Liver (tissue), 9 donors: ENCODE results near the gene PNMA8C. TPM values are rescaled to one million over a fixed set of nuclear protein-coding genes. Genes with fewer than 3 reads are reported as not detected.

Experiments used
- DNase-seq: peaks from one replicate; pipeline ENCODE4 v3.0.0-alpha.2; 2017; ENCODE audit warnings: low spot score
- H3K27ac ChIP-seq, 2 donors: one replicate each; pipeline ENCODE4 v1.7.0; 2013; ENCODE audit warnings: inconsistent platforms in 2 of 2, low read length in 2 of 2, control low read depth in 1 of 2, low read depth in 1 of 2, mild to moderate bottlenecking in 1 of 2
- H3K27me3 ChIP-seq, 4 donors: one replicate each; pipeline versions ENCODE4 v1.6.1 to v1.7.0; 2013; ENCODE audit warnings: low read length in 3 of 4, inconsistent platforms in 1 of 4, mild to moderate bottlenecking in 1 of 4, moderate library complexity in 1 of 4; ENCODE audit not compliant: control insufficient read depth in 4 of 4, insufficient read depth in 4 of 4
- H3K36me3 ChIP-seq, 4 donors: one replicate each; pipeline versions ENCODE4 v1.6.1 to v1.7.0; 2013; ENCODE audit warnings: low read length in 3 of 4, mild to moderate bottlenecking in 3 of 4, low read depth in 1 of 4, moderate library complexity in 1 of 4; ENCODE audit not compliant: control insufficient read depth in 4 of 4, insufficient read depth in 3 of 4
- H3K4me1 ChIP-seq, 4 donors: one replicate each; pipeline versions ENCODE4 v1.6.1 to v1.7.0; 2013; ENCODE audit warnings: low read length in 3 of 4, mild to moderate bottlenecking in 3 of 4, moderate library complexity in 1 of 4; ENCODE audit not compliant: control insufficient read depth in 4 of 4, insufficient read depth in 4 of 4
- H3K4me3 ChIP-seq, 3 donors: one replicate each; pipeline versions ENCODE4 v1.6.1 to v1.7.0; 2013; ENCODE audit warnings: low read length in 3 of 3, control low read depth in 1 of 3, low read depth in 1 of 3, mild to moderate bottlenecking in 1 of 3
- H3K9ac ChIP-seq, 2 donors: one replicate each; pipeline ENCODE4 v1.7.0; 2013; ENCODE audit warnings: low read length in 2 of 2, mild to moderate bottlenecking in 2 of 2, moderate library complexity in 2 of 2, control low read depth in 1 of 2, low read depth in 1 of 2
- H3K9me3 ChIP-seq, 4 donors: one replicate each; pipeline versions ENCODE4 v1.6.1 to v1.7.0; 2013; ENCODE audit warnings: low read length in 3 of 4; ENCODE audit not compliant: control insufficient read depth in 4 of 4
- EGR1 ChIP-seq, 2 donors: IDR thresholded peaks; 2 replicates each; pipeline ENCODE4 v1.6.1; 2016 to 2018; ENCODE audit warnings: antibody characterized with exemption in 2 of 2, low read depth in 2 of 2
- FOXA1 ChIP-seq: IDR thresholded peaks from 2 replicates; pipeline ENCODE4 v1.6.1; 2016; ENCODE audit warnings: antibody characterized with exemption
- FOXA2 ChIP-seq: IDR thresholded peaks from 2 replicates; pipeline ENCODE4 v1.6.1; 2016; ENCODE audit warnings: antibody characterized with exemption
- GABPA ChIP-seq, 2 donors: IDR thresholded peaks in 1 of 2; conservative IDR thresholded peaks in 1 of 2; 2 replicates each; pipeline ENCODE4 v1.6.1; 2016; ENCODE audit warnings: antibody characterized with exemption in 2 of 2, mild to moderate bottlenecking in 1 of 2, moderate library complexity in 1 of 2
- HNF4A ChIP-seq, 2 donors: conservative IDR thresholded peaks; 2 replicates each; pipeline ENCODE4 v1.6.1; 2016; ENCODE audit warnings: antibody characterized with exemption in 2 of 2, mild to moderate bottlenecking in 2 of 2
- HNF4G ChIP-seq: IDR thresholded peaks from 2 replicates; pipeline ENCODE4 v1.6.1; 2016; ENCODE audit warnings: antibody characterized with exemption
- JUND ChIP-seq, 2 donors: IDR thresholded peaks; 2 replicates each; pipeline ENCODE4 v1.6.1; 2016; ENCODE audit warnings: antibody characterized with exemption in 2 of 2
- NR2F2 ChIP-seq: IDR thresholded peaks from 2 replicates; pipeline ENCODE4 v1.6.1; 2016; ENCODE audit warnings: antibody characterized with exemption
- RAD21 ChIP-seq, 2 donors: IDR thresholded peaks; 2 replicates each; pipeline ENCODE4 v1.6.1; 2016; ENCODE audit warnings: antibody characterized with exemption in 2 of 2, mild to moderate bottlenecking in 2 of 2
- REST ChIP-seq: IDR thresholded peaks from 2 replicates; pipeline ENCODE4 v1.6.1; 2016; ENCODE audit warnings: antibody characterized with exemption, mild to moderate bottlenecking
- RXRA ChIP-seq, 2 donors: IDR thresholded peaks; 2 replicates each; pipeline ENCODE4 v1.6.1; 2017 to 2018; ENCODE audit warnings: antibody characterized with exemption in 2 of 2, mild to moderate bottlenecking in 1 of 2
- SP1 ChIP-seq: IDR thresholded peaks from 2 replicates; pipeline ENCODE4 v1.6.1; 2018; ENCODE audit warnings: antibody characterized with exemption, mild to moderate bottlenecking
- TAF1 ChIP-seq: conservative IDR thresholded peaks from 2 replicates; pipeline ENCODE4 v1.6.1; 2016; ENCODE audit warnings: antibody characterized with exemption, mild to moderate bottlenecking
- YY1 ChIP-seq: IDR thresholded peaks from 2 replicates; pipeline ENCODE4 v1.6.1; 2016; ENCODE audit warnings: antibody characterized with exemption, mild to moderate bottlenecking
- WGBS: extraction: QIAGEN DNeasy Blood & Tissue Kit; methylation state at CpG from one replicate; pipeline ENCODE4 v1.1.7; 2013; 5-methylcytosine and 5-hydroxymethylcytosine counted together
- polyA plus RNA-seq, 2 donors: library from polyadenylated mRNA; stranded (reverse) in 1 of 2; unstranded in 1 of 2; fragments of 200-250 nt in 1 of 2; fragments of >200 nt in 1 of 2; fragmentation: Nextera tagmentation in 1 of 2; extraction: Ambion mirVana in 1 of 2; gene quantifications; one replicate each; pipeline versions ENCODE4 v1.2.1 to v1.2.3, GENCODE V29; 2013 to 2015
- total RNA-seq, 2 donors: library from RNA; depleted of rRNA; stranded (reverse); fragments of >200 nt; gene quantifications; one replicate each; pipeline ENCODE4 v1.2.3, GENCODE V29; 2014
- TF ChIP-seq, protein P1 (sequence below): IDR thresholded peaks from 2 replicates; pipeline ENCODE4 v1.6.1; 2016; ENCODE audit warnings: antibody characterized with exemption
- TF ChIP-seq, protein P2 (sequence below): IDR thresholded peaks from 2 replicates; pipeline ENCODE4 v1.6.1; 2016; ENCODE audit warnings: antibody characterized with exemption
- TF ChIP-seq, protein P3 (sequence below): IDR thresholded peaks from 2 replicates; pipeline ENCODE4 v1.6.1; 2016; ENCODE audit warnings: antibody characterized with exemption
- TF ChIP-seq, protein P4 (sequence below): fragments of 150-350 bp; IDR thresholded peaks from 2 replicates; pipeline ENCODE4 v1.5.1; 2017; ENCODE audit warnings: improper control_type of control experiment, low read depth, low read length; ENCODE audit not compliant: missing input control
- donor health status: healthy.
- donor health status: healthy.
- donor health status: healthy.
- donor health status: healthy.
- donor health status: healthy.

PNMA8C gene
- total and polyA plus RNA-seq, 4 donors = under 0.01 TPM; not detected in 3

DNA sequence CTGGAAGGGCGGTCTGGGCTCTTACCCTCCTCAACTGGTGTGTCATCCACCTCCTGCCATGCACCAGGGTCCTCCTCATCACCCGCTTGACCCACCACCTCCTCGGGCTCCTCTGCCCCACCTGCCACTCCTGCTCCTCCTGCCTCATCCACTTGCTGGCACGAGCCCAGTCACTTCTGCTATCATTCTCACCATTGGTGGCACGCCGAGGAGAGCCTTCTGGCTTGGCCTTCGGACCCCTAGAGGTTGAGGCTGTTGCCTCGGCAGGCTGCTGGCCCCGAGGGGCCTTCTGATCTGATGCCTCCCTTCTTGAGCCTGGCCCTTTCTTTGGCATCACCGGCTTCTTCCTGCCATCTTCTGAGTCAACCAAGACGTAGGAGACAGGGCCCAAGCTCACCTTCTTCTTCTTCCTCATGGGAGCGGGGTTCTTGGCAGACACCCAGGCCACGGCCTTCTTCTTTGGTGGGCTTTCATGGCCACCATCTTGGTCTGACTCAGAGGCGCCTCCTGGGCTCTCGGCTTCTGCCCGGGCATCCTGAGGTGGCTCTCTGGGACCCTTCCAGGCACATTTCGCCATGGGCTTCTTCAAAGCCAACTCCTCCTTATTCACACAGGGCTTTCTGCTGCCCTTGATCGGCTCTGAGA is 40.9 kb upstream of the PNMA8C start:
- Histone ChIP-seq H3K9me3 (no peaks in the 10 kb centered on the region), H3K4me1 (peaks cover 0 to 12% (median 7%) of the 10 kb centered on the region in 4 donors), H3K36me3 (no peaks in the 10 kb centered on the region), H3K4me3 (no peak overlapping the region), H3K27me3 (peaks cover 0 to 6% (median 3%) of the 10 kb centered on the region in 4 donors), H3K9ac (no peak overlapping the region), H3K27ac (no peak overlapping the region)
- no peak for DNase-seq
- TF ChIP-seq, protein P1, sequence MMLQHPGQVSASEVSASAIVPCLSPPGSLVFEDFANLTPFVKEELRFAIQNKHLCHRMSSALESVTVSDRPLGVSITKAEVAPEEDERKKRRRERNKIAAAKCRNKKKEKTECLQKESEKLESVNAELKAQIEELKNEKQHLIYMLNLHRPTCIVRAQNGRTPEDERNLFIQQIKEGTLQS = no peak
- TF ChIP-seq GABPA (IDR thresholded peaks at IDR 0.05 in 1 of 2, conservative IDR thresholded peaks at IDR 0.05 in 1 of 2) (no peak), SP1 (no peak), EGR1 (IDR thresholded peaks at IDR 0.05; ENCODE audit: low read depth in 2 of 2) (no peak), NR2F2 (no peak), YY1 (no peak), RAD21 (IDR thresholded peaks at IDR 0.05) (no peak), FOXA2 (no peak), RXRA (IDR thresholded peaks at IDR 0.05) (no peak), FOXA1 (no peak), REST (no peak), JUND (IDR thresholded peaks at IDR 0.05) (no peak), TAF1 (no peak), HNF4A (conservative IDR thresholded peaks at IDR 0.05) (no peak), HNF4G (no peak)
- TF ChIP-seq, protein P2, sequence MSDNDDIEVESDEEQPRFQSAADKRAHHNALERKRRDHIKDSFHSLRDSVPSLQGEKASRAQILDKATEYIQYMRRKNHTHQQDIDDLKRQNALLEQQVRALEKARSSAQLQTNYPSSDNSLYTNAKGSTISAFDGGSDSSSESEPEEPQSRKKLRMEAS = no peak
- TF ChIP-seq, protein P3, sequence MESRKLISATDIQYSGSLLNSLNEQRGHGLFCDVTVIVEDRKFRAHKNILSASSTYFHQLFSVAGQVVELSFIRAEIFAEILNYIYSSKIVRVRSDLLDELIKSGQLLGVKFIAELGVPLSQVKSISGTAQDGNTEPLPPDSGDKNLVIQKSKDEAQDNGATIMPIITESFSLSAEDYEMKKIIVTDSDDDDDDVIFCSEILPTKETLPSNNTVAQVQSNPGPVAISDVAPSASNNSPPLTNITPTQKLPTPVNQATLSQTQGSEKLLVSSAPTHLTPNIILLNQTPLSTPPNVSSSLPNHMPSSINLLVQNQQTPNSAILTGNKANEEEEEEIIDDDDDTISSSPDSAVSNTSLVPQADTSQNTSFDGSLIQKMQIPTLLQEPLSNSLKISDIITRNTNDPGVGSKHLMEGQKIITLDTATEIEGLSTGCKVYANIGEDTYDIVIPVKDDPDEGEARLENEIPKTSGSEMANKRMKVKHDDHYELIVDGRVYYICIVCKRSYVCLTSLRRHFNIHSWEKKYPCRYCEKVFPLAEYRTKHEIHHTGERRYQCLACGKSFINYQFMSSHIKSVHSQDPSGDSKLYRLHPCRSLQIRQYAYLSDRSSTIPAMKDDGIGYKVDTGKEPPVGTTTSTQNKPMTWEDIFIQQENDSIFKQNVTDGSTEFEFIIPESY = no peak
- TF ChIP-seq, protein P4, sequence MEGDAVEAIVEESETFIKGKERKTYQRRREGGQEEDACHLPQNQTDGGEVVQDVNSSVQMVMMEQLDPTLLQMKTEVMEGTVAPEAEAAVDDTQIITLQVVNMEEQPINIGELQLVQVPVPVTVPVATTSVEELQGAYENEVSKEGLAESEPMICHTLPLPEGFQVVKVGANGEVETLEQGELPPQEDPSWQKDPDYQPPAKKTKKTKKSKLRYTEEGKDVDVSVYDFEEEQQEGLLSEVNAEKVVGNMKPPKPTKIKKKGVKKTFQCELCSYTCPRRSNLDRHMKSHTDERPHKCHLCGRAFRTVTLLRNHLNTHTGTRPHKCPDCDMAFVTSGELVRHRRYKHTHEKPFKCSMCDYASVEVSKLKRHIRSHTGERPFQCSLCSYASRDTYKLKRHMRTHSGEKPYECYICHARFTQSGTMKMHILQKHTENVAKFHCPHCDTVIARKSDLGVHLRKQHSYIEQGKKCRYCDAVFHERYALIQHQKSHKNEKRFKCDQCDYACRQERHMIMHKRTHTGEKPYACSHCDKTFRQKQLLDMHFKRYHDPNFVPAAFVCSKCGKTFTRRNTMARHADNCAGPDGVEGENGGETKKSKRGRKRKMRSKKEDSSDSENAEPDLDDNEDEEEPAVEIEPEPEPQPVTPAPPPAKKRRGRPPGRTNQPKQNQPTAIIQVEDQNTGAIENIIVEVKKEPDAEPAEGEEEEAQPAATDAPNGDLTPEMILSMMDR = no peak
- WGBS = 94% methylated on average over 18 of the region's 18 CpGs
